ENCODE measurements around the gene ATP6V1G2.
A peak's percentile ranks its signal among the peaks of the same experiment; 100 is the strongest.

ATP6V1G2 gene

DNA sequence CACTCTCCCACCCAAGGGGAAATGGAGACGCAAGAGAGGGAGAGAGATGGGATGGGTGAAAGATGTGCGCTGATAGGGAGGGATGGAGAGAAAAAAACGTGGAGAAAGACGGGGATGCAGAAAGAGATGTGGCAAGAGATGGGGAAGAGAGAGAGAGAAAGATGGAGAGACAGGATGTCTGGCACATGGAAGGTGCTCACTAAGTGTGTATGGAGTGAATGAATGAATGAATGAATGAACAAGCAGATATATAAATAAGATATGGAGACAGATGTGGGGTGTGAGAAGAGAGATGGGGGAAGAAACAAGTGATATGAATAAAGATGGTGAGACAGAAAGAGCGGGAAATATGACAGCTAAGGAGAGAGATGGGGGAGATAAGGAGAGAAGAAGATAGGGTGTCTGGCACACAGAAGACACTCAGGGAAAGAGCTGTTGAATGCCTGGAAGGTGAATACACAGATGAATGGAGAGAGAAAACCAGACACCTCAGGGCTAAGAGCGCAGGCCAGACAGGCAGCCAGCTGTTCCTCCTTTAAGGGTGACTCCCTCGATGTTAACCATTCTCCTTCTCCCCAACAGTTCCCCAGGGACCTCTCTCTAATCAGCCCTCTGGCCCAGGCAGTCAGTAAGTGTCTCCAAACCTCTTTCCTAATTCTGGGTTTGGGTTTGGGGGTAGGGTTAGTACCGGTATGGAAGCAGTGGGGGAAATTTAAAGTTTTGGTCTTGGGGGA, 29.7 kb upstream of the ATP6V1G2 start:
- DNase-seq (ENCODE audit: low read depth) = no peak

DNA sequence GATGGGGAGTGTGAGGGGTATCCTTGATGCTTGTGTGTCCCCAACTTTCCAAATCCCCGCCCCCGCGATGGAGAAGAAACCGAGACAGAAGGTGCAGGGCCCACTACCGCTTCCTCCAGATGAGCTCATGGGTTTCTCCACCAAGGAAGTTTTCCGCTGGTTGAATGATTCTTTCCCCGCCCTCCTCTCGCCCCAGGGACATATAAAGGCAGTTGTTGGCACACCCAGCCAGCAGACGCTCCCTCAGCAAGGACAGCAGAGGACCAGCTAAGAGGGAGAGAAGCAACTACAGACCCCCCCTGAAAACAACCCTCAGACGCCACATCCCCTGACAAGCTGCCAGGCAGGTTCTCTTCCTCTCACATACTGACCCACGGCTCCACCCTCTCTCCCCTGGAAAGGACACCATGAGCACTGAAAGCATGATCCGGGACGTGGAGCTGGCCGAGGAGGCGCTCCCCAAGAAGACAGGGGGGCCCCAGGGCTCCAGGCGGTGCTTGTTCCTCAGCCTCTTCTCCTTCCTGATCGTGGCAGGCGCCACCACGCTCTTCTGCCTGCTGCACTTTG, 29.0 kb upstream of the ATP6V1G2 start, which contains the start of gene TNF:
Gene TNF, plus strand, starts transcription at position 231 of the 567 bp plus-strand sequence. Its CDS starts 177 bp downstream, at position 408.
- DNase-seq (ENCODE audit: low read depth) = no peak

DNA sequence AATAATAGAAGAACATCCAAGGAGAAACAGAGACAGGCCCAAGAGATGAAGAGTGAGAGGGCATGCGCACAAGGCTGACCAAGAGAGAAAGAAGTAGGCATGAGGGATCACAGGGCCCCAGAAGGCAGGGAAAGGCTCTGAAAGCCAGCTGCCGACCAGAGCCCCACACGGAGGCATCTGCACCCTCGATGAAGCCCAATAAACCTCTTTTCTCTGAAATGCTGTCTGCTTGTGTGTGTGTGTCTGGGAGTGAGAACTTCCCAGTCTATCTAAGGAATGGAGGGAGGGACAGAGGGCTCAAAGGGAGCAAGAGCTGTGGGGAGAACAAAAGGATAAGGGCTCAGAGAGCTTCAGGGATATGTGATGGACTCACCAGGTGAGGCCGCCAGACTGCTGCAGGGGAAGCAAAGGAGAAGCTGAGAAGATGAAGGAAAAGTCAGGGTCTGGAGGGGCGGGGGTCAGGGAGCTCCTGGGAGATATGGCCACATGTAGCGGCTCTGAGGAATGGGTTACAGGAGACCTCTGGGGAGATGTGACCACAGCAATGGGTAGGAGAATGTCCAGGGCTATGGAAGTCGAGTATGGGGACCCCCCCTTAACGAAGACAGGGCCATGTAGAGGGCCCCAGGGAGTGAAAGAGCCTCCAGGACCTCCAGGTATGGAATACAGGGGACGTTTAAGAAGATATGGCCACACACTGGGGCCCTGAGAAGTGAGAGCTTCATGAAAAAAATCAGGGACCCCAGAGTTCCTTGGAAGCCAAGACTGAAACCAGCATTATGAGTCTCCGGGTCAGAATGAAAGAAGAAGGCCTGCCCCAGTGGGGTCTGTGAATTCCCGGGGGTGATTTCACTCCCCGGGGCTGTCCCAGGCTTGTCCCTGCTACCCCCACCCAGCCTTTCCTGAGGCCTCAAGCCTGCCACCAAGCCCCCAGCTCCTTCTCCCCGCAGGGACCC, 28.0 kb upstream of the ATP6V1G2 start:
- DNase-seq (ENCODE audit: low read depth) = no peak

DNA sequence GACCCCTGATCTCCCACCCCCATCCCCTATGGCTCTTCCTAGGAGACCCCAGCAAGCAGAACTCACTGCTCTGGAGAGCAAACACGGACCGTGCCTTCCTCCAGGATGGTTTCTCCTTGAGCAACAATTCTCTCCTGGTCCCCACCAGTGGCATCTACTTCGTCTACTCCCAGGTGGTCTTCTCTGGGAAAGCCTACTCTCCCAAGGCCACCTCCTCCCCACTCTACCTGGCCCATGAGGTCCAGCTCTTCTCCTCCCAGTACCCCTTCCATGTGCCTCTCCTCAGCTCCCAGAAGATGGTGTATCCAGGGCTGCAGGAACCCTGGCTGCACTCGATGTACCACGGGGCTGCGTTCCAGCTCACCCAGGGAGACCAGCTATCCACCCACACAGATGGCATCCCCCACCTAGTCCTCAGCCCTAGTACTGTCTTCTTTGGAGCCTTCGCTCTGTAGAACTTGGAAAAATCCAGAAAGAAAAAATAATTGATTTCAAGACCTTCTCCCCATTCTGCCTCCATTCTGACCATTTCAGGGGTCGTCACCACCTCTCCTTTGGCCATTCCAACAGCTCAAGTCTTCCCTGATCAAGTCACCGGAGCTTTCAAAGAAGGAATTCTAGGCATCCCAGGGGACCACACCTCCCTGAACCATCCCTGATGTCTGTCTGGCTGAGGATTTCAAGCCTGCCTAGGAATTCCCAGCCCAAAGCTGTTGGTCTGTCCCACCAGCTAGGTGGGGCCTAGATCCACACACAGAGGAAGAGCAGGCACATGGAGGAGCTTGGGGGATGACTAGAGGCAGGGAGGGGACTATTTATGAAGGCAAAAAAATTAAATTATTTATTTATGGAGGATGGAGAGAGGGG, 27.1 kb upstream of the ATP6V1G2 start:
- no peak for DNase-seq (ENCODE audit: low read depth)

DNA sequence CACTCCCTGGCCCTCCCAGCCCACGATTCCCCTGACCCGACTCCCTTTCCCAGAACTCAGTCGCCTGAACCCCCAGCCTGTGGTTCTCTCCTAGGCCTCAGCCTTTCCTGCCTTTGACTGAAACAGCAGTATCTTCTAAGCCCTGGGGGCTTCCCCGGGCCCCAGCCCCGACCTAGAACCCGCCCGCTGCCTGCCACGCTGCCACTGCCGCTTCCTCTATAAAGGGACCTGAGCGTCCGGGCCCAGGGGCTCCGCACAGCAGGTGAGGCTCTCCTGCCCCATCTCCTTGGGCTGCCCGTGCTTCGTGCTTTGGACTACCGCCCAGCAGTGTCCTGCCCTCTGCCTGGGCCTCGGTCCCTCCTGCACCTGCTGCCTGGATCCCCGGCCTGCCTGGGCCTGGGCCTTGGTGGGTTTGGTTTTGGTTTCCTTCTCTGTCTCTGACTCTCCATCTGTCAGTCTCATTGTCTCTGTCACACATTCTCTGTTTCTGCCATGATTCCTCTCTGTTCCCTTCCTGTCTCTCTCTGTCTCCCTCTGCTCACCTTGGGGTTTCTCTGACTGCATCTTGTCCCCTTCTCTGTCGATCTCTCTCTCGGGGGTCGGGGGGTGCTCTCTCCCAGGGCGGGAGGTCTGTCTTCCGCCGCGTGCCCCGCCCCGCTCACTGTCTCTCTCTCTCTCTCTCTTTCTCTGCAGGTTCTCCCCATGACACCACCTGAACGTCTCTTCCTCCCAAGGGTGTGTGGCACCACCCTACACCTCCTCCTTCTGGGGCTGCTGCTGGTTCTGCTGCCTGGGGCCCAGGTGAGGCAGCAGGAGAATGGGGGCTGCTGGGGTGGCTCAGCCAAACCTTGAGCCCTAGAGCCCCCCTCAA, 25.9 kb upstream of the ATP6V1G2 start, which contains the start of gene LTA:
Gene LTA, plus strand, starts transcription at position 249 of the 871 bp plus-strand sequence. Its CDS starts 454 bp downstream, at position 703.
- DNase-seq (ENCODE audit: low read depth) = no peak

DNA sequence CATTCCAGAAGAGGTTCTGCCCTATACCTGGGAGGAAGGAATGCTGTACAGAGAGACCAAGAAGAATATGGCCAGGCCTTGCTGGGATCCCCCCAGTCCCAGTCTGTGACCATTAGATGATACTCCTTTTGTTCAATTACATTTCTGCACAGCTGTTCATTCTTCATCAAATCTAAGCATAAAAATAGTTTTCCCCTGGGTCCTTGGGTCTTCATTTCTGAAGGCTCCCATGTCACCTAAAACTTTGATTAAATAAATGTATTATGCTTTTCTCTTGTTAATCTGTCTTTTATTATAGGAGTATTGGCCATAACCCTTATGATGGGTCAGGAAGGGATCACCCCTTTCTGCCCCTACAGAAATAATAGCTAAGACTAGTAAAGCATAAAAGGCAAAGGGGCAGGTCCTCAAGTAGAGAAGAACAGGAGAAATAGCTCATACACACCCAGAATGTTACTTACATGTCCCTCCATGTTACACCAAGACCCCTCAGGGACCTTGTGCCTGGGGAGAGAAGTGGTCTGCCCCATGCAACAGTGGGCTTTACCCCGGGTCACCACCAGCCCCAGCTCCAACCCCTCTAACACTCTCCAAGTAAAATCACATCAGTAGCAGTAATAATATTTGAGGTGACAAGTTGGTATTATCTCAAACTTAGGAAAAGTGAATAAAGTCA, 23.6 kb upstream of the ATP6V1G2 start:
- DNase-seq (ENCODE audit: low read depth) = no peak

DNA sequence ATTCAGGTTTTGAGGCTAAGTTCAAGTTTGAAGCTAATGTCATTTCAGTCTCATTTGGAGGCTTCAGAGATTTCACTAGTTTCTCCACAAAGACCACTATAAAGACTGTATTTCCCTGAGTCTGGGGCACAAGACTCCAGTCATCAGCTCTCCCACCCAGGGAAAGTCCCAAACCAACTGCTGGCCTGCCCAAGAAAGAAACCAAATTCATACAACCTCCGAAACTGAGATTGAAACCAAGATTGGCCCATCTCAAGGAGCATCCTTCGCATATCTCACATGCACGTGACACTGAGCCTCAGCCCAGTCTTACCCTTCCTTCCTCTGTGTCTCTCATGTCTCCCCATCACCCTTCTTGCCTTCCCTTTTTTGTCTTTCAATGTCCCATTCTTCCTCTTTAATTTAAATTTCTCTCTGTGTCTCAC, 22.1 kb upstream of the ATP6V1G2 start:
- no peak for DNase-seq (ENCODE audit: low read depth)

DNA sequence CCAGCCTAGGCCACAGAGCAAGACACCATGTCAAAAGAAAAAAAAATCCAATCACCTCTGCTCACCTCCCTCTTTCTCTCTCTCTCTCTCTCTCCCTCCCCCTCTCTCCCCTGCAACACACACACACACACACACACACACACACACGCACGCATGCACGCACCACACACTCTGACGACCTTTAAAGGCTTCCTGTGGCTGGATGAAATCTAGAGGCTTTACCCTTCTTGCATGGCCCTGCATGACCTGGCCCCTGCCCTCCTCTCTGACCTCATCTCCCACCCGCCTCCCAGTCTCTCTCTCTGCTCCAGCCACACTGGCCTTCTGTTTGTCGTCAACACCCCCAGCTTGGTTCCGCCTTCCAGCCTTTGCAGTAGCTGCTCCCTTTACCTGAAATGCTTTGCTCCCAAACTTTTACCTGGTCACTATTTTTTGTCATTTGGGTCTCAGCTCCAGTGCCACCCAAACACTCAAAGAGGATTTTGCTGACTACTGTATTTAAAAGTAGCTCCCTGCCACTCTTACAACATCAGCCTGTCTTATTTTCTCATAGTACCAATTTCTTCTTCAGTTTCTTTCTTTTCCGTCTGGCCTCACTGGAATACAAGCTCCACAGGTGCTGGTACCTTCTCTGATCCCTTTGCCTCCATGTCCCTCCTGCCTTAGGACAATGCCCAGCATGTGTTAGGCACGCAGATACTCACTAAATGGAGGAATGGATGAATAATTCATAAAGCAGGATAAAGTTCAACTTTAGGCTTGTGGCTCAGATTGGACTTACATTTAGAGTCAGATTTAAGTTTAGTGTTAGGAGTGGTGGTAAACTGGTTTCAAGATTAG, 21.3 kb upstream of the ATP6V1G2 start:
- DNase-seq (ENCODE audit: low read depth) = no peak

DNA sequence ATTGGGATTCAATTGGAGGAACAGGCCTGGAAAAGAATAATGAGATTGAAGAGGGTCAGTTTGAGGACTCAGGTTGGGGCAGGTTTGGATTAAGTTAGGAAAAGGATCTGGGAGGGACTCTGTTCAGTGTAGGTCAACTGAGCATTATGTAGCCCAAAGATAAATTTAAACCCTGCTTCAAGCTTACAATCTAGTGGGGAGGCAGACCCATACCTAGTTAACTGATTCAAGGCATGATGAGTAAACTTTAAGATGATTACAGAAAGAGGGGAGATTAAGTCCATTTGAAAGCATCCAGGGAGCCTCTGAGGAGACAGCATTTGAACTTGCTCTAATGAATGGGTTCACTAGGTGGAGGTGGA, 14.3 kb upstream of the ATP6V1G2 start:
- no peak for DNase-seq (ENCODE audit: low read depth)

DNA sequence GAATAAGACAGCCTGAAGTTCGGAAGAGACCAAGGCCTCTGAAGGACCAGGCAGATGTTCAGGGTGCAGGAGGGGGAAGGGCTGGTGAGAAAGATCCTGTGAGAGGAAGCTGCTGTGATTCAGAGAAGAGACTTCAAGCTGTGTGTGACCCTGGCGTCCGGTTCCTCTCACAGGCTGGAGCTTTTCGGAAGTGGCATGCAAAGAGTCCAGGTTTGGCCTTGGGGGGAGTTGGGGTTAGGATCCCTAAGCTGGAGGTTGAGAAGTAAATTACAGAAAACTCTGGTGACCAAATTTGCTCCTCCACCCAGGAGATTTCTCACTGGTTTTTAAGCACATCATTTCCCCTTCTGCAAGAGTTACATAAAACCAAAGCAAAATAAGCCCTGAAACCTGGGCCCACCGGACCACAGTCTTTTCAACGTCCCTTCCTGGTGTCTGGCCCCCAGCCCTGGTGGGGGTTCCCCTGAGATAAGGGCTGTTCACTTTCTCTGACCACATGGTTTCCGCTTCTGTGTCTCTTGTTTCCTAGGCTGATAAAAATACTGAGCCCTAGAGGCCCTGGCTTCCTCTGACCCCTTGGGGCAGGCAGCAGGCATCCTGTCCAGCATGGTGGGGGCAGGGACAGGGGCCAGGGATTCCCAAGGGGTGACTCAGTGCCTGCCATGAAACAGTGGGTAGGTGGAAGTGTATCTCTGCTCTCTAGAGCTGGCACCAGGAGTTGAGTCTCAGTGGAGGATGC, 13.7 kb upstream of the ATP6V1G2 start:
- no peak for DNase-seq (ENCODE audit: low read depth)

DNA sequence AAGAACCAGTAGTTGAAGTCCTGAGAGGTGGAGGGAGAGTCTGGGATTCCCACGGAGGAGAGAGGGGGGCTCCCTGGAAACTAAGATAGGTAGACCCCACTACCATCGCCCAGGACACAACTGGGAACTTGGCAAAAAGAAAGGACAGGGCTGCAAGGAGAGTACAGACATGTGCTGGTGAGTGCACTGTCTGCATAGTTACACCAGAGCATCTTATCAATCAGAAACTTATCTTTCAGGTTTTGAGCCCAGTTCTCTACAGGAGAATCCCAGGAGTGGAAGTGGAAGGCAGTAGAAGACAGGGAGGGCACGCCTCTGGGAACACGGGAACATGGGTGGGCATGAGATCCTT, 13.2 kb upstream of the ATP6V1G2 start:
- no peak for DNase-seq (ENCODE audit: low read depth)

DNA sequence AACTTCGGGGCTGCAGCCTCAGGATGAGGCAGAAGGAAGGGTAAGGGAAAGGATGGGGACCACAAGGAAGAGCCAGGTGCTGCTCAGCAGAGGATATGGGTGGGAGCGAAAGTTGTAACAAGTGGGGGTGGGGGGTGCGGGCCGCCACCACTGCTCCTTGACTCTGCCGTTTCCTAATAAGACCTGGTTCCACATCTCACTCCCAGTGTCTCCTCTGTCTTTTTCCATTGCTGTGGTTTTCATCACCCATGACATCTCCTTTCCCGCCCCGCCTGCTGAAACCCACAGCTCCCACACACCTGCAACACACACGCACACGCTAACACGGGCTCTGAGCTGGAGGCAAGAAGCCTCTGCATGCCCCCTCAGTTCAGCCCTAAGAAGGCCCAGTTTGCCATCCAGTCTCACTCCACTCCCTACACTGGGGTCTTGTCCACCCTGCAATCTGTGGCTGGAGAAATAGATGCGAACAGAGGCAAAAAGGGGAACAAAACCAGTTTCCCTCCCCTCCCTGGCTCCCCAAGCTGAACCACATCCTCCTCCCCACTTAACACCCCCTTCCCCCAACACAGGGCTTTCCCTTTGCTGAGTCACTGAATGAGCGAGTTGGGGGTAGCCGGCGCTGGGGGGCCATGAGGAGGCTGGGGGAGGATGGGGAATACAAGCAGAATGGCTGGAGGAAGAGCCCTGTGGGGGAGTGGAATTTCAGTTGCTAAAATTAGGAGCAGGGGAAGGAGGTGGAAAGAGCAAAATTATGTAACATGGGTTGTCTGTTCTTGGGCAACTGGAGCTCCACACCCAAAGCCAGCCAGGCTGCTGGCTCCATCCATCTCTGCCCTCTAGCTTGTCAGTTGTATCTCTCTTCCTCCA, 12.5 kb upstream of the ATP6V1G2 start:
- DNase-seq (ENCODE audit: low read depth) = no peak

DNA sequence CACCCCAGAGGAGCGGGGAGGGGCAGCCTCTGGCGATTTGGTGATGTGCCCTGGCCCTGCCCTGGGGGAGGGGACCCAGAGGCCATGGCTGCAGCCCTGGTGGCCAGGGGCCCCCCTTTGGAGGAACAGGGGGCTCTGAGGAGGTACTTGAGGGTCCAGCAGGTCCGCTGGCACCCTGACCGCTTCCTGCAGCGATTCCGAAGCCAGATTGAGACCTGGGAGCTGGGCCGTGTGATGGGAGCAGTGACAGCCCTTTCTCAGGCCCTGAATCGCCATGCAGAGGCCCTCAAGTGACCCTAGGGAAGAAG, 11.9 kb upstream of the ATP6V1G2 start:
- DNase-seq (ENCODE audit: low read depth) = no peak

DNA sequence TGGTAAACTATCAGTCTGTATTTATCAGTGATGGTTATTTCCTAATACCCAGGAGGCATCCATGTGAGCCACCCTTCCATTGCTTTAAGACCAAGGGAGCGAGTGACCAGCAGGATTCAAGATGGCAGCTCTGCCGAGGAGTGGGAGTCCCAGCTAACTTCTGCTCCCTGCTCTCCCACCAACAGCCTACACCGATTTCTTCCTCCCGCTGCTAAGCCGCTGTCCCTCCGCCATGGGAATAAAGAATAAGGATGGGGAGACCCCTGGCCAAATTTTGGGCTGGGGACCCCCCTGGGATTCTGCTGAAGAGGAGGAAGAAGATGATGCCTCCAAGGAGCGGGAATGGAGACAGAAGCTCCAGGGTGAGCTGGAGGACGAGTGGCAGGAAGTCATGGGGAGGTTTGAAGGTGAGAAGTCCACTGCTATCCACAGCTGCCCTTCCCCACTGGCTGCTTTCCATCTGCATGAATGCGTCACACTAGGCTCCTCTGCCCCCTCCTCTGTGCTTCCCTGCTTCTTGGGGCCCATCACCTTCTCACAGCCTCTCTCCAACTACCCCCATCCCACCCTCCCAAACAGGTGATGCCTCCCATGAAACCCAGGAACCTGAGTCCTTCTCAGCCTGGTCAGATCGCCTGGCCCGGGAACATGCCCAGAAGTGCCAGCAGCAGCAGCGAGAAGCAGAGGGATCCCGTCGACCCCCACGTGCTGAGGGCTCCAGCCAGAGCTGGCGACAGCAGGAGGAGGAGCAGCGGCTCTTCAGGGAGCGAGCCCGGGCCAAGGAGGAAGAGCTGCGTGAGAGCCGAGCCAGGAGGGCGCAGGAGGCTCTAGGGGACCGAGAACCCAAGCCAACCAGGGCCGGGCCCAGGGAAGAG, 11.3 kb upstream of the ATP6V1G2 start:
- no peak for DNase-seq (ENCODE audit: low read depth)

DNA sequence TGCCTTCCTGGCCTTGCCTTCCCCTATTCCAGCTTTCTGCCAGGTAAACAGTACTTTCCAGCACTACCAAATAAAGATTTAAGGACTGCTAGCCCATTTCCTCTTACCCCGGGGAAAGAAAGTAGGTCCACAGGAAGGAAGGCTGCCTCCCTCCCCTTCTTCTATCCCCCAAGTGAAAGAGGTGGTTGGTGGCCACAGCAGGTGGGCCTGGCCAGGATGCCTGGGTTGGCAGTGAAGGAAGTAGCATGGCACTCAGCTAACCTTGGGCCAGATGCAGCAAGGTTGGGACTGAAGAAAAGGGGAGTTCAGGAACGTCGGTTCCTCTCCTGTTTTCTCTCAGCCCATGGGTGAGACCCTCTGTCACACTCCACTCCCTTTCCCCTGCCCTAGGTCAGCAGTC, 9.9 kb upstream of the ATP6V1G2 start:
- DNase-seq (ENCODE audit: low read depth) = no peak

DNA sequence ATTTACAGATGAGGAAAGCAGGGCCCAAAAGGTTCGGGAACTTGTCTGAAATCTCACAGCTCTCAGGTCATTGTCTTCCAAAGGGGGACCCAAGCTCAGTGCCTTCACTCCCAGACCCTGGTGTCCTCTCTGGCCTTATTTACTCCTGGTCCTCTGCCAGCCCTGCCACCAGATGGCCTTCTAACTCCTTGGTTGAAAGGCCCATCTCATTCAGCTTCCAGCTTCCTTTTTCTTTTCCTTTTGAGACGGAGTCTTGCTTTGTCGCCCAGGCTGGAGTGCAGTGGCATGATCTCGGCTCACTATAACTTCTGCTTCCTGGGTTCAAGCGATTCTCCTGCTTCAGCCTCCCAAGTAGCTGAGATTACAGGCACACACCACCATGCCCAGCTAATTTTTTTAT, 5.0 kb upstream of the ATP6V1G2 start:
- DNase-seq (ENCODE audit: low read depth) = peak; percentile 31

DNA sequence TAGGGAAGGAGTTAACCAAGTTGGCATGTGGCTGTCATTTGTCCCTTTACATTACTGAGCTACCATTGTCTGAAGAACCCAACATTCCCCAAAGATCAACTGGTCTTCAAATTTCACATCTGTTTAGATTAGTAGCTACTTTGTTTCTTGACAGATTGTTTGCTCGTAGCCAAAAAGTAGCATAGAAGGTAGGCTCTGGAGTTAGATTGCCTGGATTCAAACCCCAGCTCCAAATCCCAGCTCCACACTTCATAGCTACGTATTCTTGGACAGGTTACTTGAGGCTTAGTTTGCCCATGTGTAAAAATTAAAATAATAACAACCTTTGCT, 2.1 kb upstream of the ATP6V1G2 start:
- no peak for DNase-seq (ENCODE audit: low read depth)
